Heart left ventricle (tissue), 13 donors: ENCODE results near the gene VAT1L.

ENCODE experiments used
- POLR2A ChIP-seq, 2 donors: fragments of 450-650 bp; IDR thresholded peaks; one replicate each; pipeline ENCODE4 v1.6.1; 2017; ENCODE audit warnings: antibody characterized with exemption in 2 of 2, mild to moderate bottlenecking in 2 of 2, moderate library complexity in 2 of 2
- TF ChIP-seq, protein P1 (sequence below), 12 donors: fragments of 200-600 bp; sonication (generic) in 4 of 12; IDR thresholded peaks; one replicate each; pipeline versions ENCODE4 v1.5.0 to v1.8.0; 2018 to 2022; ENCODE audit warnings: antibody characterized with exemption in 12 of 12, mild to moderate bottlenecking in 5 of 12
- donor health status: ischemic (EF 13 %, LVEDD 7.1; RV severe dilation, severe dysfunction).
- donor health status: DM: no; HTN: yes; CAD: no.
- donor health status: DM: no; HTN: no; CAD: no.
- donor health status: ischemic (EF 25% LVEDD 6.9; RV normal size, moderate dysfunction).
- donor health status: ischemic (EF 25% LVEDD 5.7; RV mildly dilated, moderate dysfunction).
- donor health status: ischemic (EF 35%, LVEDD 5.7; RV mildly dilated, moderate dysfunction).
- donor health status: nonischemic (EF 11% LVEDD 7.7; RV severe dilation, severe dysfunction).
- donor health status: DM: yes; HTN: yes; CAD: no.
- donor health status: PGD.
- donor health status: ischemic (EF 29% LVEDD 5.4; RV normal size, mild dysfunction).
- donor health status: nonischemic (EF 23%, LVEDD 6.1; RV moderate dilation, normal function).

DNA sequence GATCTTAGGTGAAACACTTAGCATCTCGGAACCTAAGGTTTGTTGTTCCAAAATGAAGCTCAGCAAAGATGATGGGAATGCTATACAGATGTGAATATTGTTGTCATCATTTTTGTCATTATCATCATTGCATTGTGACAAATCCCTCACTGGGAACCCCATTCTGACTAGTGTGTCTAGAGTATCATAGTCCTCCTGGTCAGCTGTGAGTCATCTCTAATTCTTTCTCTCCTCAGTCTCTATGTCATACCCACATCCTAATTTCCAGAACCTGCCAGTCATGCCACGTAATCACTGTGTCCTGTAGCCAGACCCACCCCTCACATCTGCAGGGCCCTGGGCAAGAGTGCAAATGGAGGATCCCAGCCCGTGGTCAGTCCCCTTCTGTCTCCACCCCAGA lies 173.4 kb downstream of the VAT1L start:
- TF ChIP-seq POLR2A (IDR thresholded peaks at IDR 0.05), result no peak
- TF ChIP-seq, protein P1, sequence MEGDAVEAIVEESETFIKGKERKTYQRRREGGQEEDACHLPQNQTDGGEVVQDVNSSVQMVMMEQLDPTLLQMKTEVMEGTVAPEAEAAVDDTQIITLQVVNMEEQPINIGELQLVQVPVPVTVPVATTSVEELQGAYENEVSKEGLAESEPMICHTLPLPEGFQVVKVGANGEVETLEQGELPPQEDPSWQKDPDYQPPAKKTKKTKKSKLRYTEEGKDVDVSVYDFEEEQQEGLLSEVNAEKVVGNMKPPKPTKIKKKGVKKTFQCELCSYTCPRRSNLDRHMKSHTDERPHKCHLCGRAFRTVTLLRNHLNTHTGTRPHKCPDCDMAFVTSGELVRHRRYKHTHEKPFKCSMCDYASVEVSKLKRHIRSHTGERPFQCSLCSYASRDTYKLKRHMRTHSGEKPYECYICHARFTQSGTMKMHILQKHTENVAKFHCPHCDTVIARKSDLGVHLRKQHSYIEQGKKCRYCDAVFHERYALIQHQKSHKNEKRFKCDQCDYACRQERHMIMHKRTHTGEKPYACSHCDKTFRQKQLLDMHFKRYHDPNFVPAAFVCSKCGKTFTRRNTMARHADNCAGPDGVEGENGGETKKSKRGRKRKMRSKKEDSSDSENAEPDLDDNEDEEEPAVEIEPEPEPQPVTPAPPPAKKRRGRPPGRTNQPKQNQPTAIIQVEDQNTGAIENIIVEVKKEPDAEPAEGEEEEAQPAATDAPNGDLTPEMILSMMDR (IDR thresholded peaks at IDR 0.05), result no peak
